Osteoblast (primary cell): ENCODE results near the gene USP38. TPM values are rescaled to one million over a fixed set of nuclear protein-coding genes. Genes with fewer than 3 reads are reported as not detected.
A peak's percentile ranks its signal among the peaks of the same experiment; 100 is the strongest.

Experiments used
- DNase-seq: peaks from one replicate; pipeline ENCODE4 v3.0.0; 2011; ENCODE audit warnings: low spot score, mixed read lengths; ENCODE audit not compliant: insufficient read length; ENCODE audit errors: missing footprints
- H2AFZ ChIP-seq: 2 replicates; pipeline ENCODE4 v1.6.0; 2011; ENCODE audit warnings: mild to moderate bottlenecking, low read length
- H3K27ac ChIP-seq: 2 replicates; pipeline ENCODE4 v1.5.1; 2011; ENCODE audit warnings: mild to moderate bottlenecking, low read depth, low read length, moderate library complexity
- H3K27me3 ChIP-seq: 2 replicates; pipeline ENCODE4 v1.6.0; 2012; ENCODE audit warnings: mild to moderate bottlenecking, control low read depth, inconsistent platforms, low read length, moderate library complexity; ENCODE audit not compliant: insufficient read depth
- H3K36me3 ChIP-seq: 2 replicates; pipeline ENCODE4 v1.5.1; 2011; ENCODE audit warnings: mild to moderate bottlenecking, low read length, control low read depth, moderate library complexity; ENCODE audit not compliant: insufficient read depth
- H3K4me1 ChIP-seq: 2 replicates; pipeline ENCODE4 v1.5.1; 2011; ENCODE audit warnings: mild to moderate bottlenecking, low read length, control low read depth, moderate library complexity; ENCODE audit not compliant: insufficient read depth
- H3K4me2 ChIP-seq: 2 replicates; pipeline ENCODE4 v1.6.0; 2011; ENCODE audit warnings: mild to moderate bottlenecking, low read length; ENCODE audit not compliant: insufficient read depth
- H3K4me3 ChIP-seq: fragments of 200-600 bp; sonication (generic); 3 replicates; pipeline ENCODE4 v1.5.1; 2012; ENCODE audit warnings: mild to moderate bottlenecking, low read length, inconsistent platforms; ENCODE audit not compliant: insufficient read depth
- H3K79me2 ChIP-seq: 2 replicates; pipeline ENCODE4 v1.6.0; 2012; ENCODE audit warnings: mild to moderate bottlenecking, low read length, control low read depth, inconsistent platforms; ENCODE audit not compliant: insufficient read depth
- H3K9me3 ChIP-seq: 2 replicates; pipeline ENCODE4 v1.5.1; 2011; ENCODE audit warnings: low read depth, low read length, control low read depth
- H4K20me1 ChIP-seq: 2 replicates; pipeline ENCODE4 v1.6.0; 2012; ENCODE audit warnings: mild to moderate bottlenecking, low read length, control low read depth; ENCODE audit not compliant: insufficient read depth
- total RNA-seq: library from RNA; depleted of rRNA; stranded (reverse); fragments of >200 nt; gene quantifications from 2 replicates; pipeline ENCODE4 v1.2.3, GENCODE V29; 2012
- TF ChIP-seq, protein P1 (sequence below): IDR thresholded peaks from 2 replicates; pipeline ENCODE4 v1.5.1; 2011; ENCODE audit warnings: mild to moderate bottlenecking, low read depth, low read length, moderate library complexity; ENCODE audit errors: extremely low read depth

The USP38 gene
- total RNA-seq, 1 donor = 25.7 TPM

DNA sequence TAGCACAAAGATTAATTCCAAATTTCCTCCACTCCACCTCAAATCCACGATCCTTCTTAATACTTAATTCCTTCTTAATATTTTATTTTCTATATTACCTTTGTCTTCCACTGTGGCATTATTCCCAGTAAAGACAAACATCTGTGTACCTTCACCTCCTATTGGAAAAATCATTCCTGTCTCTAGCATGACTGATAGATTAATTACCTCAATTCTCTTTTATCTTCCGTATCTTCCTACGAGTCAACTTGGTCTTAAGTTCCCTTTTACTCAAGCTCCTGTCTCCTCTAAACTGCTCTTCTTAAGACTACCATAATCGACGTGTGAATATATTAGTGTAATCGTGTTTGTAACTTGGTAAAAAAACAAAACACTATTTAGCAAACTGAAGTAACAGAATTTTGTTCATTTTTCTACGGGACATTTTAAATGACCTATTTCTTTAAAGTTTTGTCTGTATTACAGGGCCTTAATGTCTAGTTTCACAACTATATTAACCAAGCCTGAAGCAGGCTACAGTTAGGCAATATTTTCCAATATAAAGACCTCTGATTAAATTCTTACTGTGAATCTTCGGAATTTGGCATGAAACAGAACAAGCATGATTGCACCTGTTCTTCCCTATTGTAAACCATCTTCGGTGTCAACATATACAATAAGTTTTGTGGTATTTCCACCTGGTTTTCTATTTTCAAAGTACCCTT, 1.1 kb upstream of the USP38 start:
- H3K27ac ChIP-seq = peak overlapping the region; percentile 89
- peak overlapping the region; percentile 95 for H3K4me2 ChIP-seq
- H4K20me1 ChIP-seq = peaks cover 21% of the 10 kb centered on the region
- TF ChIP-seq, protein P1, sequence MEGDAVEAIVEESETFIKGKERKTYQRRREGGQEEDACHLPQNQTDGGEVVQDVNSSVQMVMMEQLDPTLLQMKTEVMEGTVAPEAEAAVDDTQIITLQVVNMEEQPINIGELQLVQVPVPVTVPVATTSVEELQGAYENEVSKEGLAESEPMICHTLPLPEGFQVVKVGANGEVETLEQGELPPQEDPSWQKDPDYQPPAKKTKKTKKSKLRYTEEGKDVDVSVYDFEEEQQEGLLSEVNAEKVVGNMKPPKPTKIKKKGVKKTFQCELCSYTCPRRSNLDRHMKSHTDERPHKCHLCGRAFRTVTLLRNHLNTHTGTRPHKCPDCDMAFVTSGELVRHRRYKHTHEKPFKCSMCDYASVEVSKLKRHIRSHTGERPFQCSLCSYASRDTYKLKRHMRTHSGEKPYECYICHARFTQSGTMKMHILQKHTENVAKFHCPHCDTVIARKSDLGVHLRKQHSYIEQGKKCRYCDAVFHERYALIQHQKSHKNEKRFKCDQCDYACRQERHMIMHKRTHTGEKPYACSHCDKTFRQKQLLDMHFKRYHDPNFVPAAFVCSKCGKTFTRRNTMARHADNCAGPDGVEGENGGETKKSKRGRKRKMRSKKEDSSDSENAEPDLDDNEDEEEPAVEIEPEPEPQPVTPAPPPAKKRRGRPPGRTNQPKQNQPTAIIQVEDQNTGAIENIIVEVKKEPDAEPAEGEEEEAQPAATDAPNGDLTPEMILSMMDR = no peak
- H3K4me1 ChIP-seq = peaks cover 9% of the 10 kb centered on the region
- no peaks in the 10 kb centered on the region for H3K9me3 ChIP-seq
- no peak for DNase-seq
- peak overlapping the region; percentile 73 for H2AFZ ChIP-seq
- H3K79me2 ChIP-seq = peaks cover 41% of the 10 kb centered on the region
- H3K27me3 ChIP-seq = no peaks in the 10 kb centered on the region
- H3K36me3 ChIP-seq = peaks cover 3% of the 10 kb centered on the region
- H3K4me3 ChIP-seq = peak overlapping the region; percentile 89

DNA sequence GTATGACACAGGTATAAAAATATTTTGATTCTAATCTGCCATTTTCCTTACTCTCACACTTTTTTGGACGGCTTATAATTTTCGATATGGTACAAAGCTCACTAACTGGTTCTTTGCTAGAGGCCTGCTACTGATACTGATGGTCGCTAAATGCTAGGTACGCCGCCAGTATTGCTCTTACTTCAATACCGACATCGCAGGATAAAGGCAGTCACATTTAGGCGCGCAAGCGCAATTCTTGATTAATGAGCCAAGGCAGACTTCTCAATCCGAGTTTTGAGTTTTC, 557 bp upstream of the USP38 start:
- Histone ChIP-seq H3K4me3 (peak overlapping the region; percentile 89), H3K36me3 (peaks cover 7% of the 10 kb centered on the region), H3K27ac (peak overlapping the region; percentile 89), H3K27me3 (no peaks in the 10 kb centered on the region), H3K4me2 (peak overlapping the region; percentile 95), H3K9me3 (no peaks in the 10 kb centered on the region), H4K20me1 (peaks cover 21% of the 10 kb centered on the region), H3K4me1 (peaks cover 14% of the 10 kb centered on the region), H2AFZ (peak overlapping the region; percentile 73), H3K79me2 (peaks cover 46% of the 10 kb centered on the region)
- TF ChIP-seq, protein P1 = no peak
- DNase-seq = no peak

GRCh38 chr4:143185253-143186107, 763 bp downstream of the USP38 start:
- peaks cover 21% of the 10 kb centered on the region for H4K20me1 ChIP-seq
- peak; percentile 38 for DNase-seq
- peak overlapping the region; percentile 73 for H2AFZ ChIP-seq
- peak overlapping the region; percentile 81 for H3K27ac ChIP-seq
- TF ChIP-seq, protein P1 = no peak
- H3K36me3 ChIP-seq = peaks cover 8% of the 10 kb centered on the region
- no peaks in the 10 kb centered on the region for H3K9me3 ChIP-seq
- H3K4me3 ChIP-seq = peak overlapping the region; percentile 89
- H3K27me3 ChIP-seq = no peaks in the 10 kb centered on the region
- peaks cover 59% of the 10 kb centered on the region for H3K79me2 ChIP-seq
- H3K4me1 ChIP-seq = peaks cover 15% of the 10 kb centered on the region
- H3K4me2 ChIP-seq = peak overlapping the region; percentile 97

DNA sequence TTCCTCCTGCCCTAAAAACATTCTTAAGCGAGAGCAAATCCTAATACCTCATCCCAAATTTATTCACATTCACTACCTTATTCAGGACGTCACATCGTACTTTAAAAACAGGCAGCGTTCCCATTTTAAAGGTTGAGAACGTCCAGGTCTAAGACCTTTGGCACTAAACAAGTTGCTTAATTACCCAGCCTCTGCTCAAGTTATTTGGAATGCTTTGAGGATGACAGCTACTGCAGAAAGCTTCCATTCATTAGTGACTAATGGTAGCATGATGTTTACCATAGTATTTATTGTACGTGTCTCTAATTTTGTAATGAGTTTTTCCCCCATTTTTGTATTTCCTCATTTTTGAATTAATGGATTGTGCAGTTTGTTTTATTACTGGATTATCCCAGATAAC, 1.5 kb downstream of the USP38 start:
- no peak for DNase-seq
- H2AFZ ChIP-seq = no peak overlapping the region
- H3K79me2 ChIP-seq = peaks cover 66% of the 10 kb centered on the region
- H3K36me3 ChIP-seq = peaks cover 16% of the 10 kb centered on the region
- peaks cover 21% of the 10 kb centered on the region for H4K20me1 ChIP-seq
- H3K4me3 ChIP-seq = peak overlapping the region; percentile 89
- H3K4me1 ChIP-seq = peaks cover 15% of the 10 kb centered on the region
- H3K4me2 ChIP-seq = peak overlapping the region; percentile 97
- TF ChIP-seq, protein P1 = no peak
- no peaks in the 10 kb centered on the region for H3K9me3 ChIP-seq
- H3K27me3 ChIP-seq = no peaks in the 10 kb centered on the region
- peak overlapping the region; percentile 81 for H3K27ac ChIP-seq
